IMR-90 (cell line): ENCODE data around the gene RBBP4. TPM values are rescaled to one million over a fixed set of nuclear protein-coding genes. Genes with fewer than 3 reads are reported as not detected.

Source experiments
- ATAC-seq: fragments of 200-7000 bp; cut with Tn5 transposase; 2 replicates; pipeline ENCODE4 v1.9.1; 2020; ENCODE audit warnings: low read depth, mild to moderate bottlenecking, moderate library complexity
- BruUV-seq: library from RNA; stranded (reverse); fragments of 400-500 nt; replicated peaks from 2 replicates; lab custom pipeline; 2021; lab: Mats Ljungman, UMichigan
- CTCF ChIA-PET: fragments of 300-600 bp; formaldehyde crosslinking; extraction: SDS; loops from one replicate; lab custom pipeline; 2021; ENCODE audit warnings: antibody characterized with exemption; lab: Yijun Ruan, JAX
- POLR2A ChIA-PET: fragments of 300-600 bp; sonication (Branson Sonifier 250); formaldehyde crosslinking; loops from one replicate; lab custom pipeline; 2022; ENCODE audit warnings: antibody characterized with exemption; ENCODE audit not compliant: unreplicated experiment; lab: Charles Lee
- DNase-seq: peaks from one replicate; pipeline ENCODE4 v3.0.0; 2013
- H2AFZ ChIP-seq: replicated peaks from 2 replicates; pipeline ENCODE3; 2013; ENCODE audit warnings: low read length, mild to moderate bottlenecking; ENCODE audit not compliant: poor library complexity
- H2AK5ac ChIP-seq: 2 replicates; pipeline ENCODE4 v1.6.1; 2013; ENCODE audit warnings: low read depth, low read length, inconsistent platforms
- H2AK9ac ChIP-seq: replicated peaks from 2 replicates; pipeline ENCODE3; 2013; ENCODE audit warnings: mild to moderate bottlenecking, low read depth, low read length, moderate library complexity; ENCODE audit not compliant: poor library complexity
- H2BK120ac ChIP-seq: 2 replicates; pipeline ENCODE4 v1.6.1; 2013; ENCODE audit warnings: low read depth, low read length, inconsistent platforms
- H2BK15ac ChIP-seq: 3 replicates; pipeline ENCODE4 v1.6.1; 2013; ENCODE audit warnings: low read depth, low read length, inconsistent platforms
- H2BK20ac ChIP-seq: 2 replicates; pipeline ENCODE4 v1.6.1; 2013; ENCODE audit warnings: low read depth, mild to moderate bottlenecking, inconsistent platforms, low read length, moderate library complexity
- H2BK5ac ChIP-seq: 2 replicates; pipeline ENCODE4 v1.6.1; 2013; ENCODE audit warnings: mild to moderate bottlenecking, low read depth, low read length, inconsistent platforms; ENCODE audit not compliant: poor library complexity, severe bottlenecking
- H3K14ac ChIP-seq: replicated peaks from 2 replicates; pipeline ENCODE4 v1.6.1; 2013; ENCODE audit warnings: low read depth, low read length, inconsistent platforms
- H3K18ac ChIP-seq: 2 replicates; pipeline ENCODE4 v1.6.1; 2013; ENCODE audit warnings: low read depth, low read length, control low read depth
- H3K23ac ChIP-seq: 2 replicates; pipeline ENCODE4 v1.6.1; 2013; ENCODE audit warnings: low read depth, low read length, inconsistent platforms
- H3K27ac ChIP-seq: 2 replicates; pipeline ENCODE4 v1.5.1; 2013; ENCODE audit warnings: mild to moderate bottlenecking, control low read depth, low read length; ENCODE audit not compliant: insufficient read depth
- H3K27me3 ChIP-seq: 2 replicates; pipeline ENCODE4 v1.6.1; 2013; ENCODE audit warnings: low read length; ENCODE audit not compliant: control insufficient read depth, insufficient read depth
- H3K36me3 ChIP-seq: 2 replicates; pipeline ENCODE4 v1.6.1; 2013; ENCODE audit warnings: low read length, mixed read lengths; ENCODE audit not compliant: control insufficient read depth, insufficient read depth
- H3K4ac ChIP-seq: 2 replicates; pipeline ENCODE4 v1.6.1; 2013; ENCODE audit warnings: low read depth, low read length, inconsistent platforms
- H3K4me1 ChIP-seq: 2 replicates; pipeline ENCODE4 v1.6.1; 2013; ENCODE audit warnings: low read length, mixed read lengths; ENCODE audit not compliant: control insufficient read depth, insufficient read depth
- H3K4me2 ChIP-seq: 2 replicates; pipeline ENCODE4 v1.6.1; 2013; ENCODE audit warnings: low read depth, mild to moderate bottlenecking, control low read depth, low read length, moderate library complexity
- H3K4me3 ChIP-seq: 2 replicates; pipeline ENCODE4 v1.5.1; 2013; ENCODE audit warnings: low read depth, mild to moderate bottlenecking, control low read depth, low read length, moderate library complexity; ENCODE audit not compliant: insufficient read depth
- H3K56ac ChIP-seq: 2 replicates; pipeline ENCODE4 v1.6.1; 2013; ENCODE audit warnings: low read length, inconsistent platforms; ENCODE audit not compliant: insufficient read depth; ENCODE audit errors: extremely low read depth
- H3K79me1 ChIP-seq, 2 experiments: 2 replicates each; pipeline ENCODE4 v1.6.1; 2013; ENCODE audit warnings: low read length in 2 of 2, inconsistent platforms in 1 of 2, low read depth in 1 of 2
- H3K9ac ChIP-seq: 2 replicates; pipeline ENCODE4 v1.6.1; 2013; ENCODE audit warnings: low read depth, low read length, control low read depth
- H3K9me1 ChIP-seq: 2 replicates; pipeline ENCODE4 v1.6.1; 2013; ENCODE audit warnings: low read length, inconsistent platforms; ENCODE audit not compliant: insufficient read depth
- H3K9me3 ChIP-seq: 2 replicates; pipeline ENCODE4 v1.6.1; 2013; ENCODE audit warnings: low read length; ENCODE audit not compliant: control insufficient read depth, insufficient read depth
- H4K20me1 ChIP-seq: 2 replicates; pipeline ENCODE4 v1.6.1; 2013; ENCODE audit warnings: low read length, inconsistent platforms; ENCODE audit not compliant: insufficient read depth
- H4K5ac ChIP-seq: 2 replicates; pipeline ENCODE4 v1.6.1; 2013; ENCODE audit warnings: mild to moderate bottlenecking, low read depth, low read length, control low read depth
- H4K8ac ChIP-seq, 2 experiments: 2 replicates each; pipeline ENCODE4 v1.6.1; 2013; ENCODE audit warnings: low read depth in 2 of 2, low read length in 2 of 2, control low read depth in 1 of 2, inconsistent platforms in 1 of 2
- H4K91ac ChIP-seq: 2 replicates; pipeline ENCODE4 v1.6.1; 2013; ENCODE audit warnings: low read depth, low read length, inconsistent platforms; ENCODE audit not compliant: insufficient read depth
- BHLHE40 ChIP-seq: fragments of 150-350 bp; IDR thresholded peaks from 2 replicates; pipeline ENCODE4 v1.6.1; 2016; ENCODE audit warnings: mild to moderate bottlenecking, low read depth, low read length
- CEBPB ChIP-seq: IDR thresholded peaks from 2 replicates; pipeline ENCODE4 v1.6.1; 2012; ENCODE audit warnings: low read depth, low read length, improper control_type of control experiment
- CHD1 ChIP-seq: IDR thresholded peaks from 2 replicates; pipeline ENCODE4 v1.6.1; 2012; ENCODE audit warnings: low read depth, low read length, improper control_type of control experiment
- CTCF ChIP-seq: conservative IDR thresholded peaks from 2 replicates; pipeline ENCODE4 v1.5.1; 2012; ENCODE audit warnings: mild to moderate bottlenecking, low read depth, low read length, improper control_type of control experiment
- FOS ChIP-seq: fragments of 150-350 bp; IDR thresholded peaks from 2 replicates; pipeline ENCODE4 v1.6.1; 2016; ENCODE audit warnings: low read depth, low read length
- MAFK ChIP-seq: IDR thresholded peaks from 2 replicates; pipeline ENCODE4 v1.6.1; 2012; ENCODE audit warnings: low read depth, low read length, improper control_type of control experiment
- MAZ ChIP-seq: IDR thresholded peaks from 2 replicates; pipeline ENCODE4 v1.6.1; 2012; ENCODE audit warnings: low read depth, mild to moderate bottlenecking, low read length, improper control_type of control experiment, moderate library complexity, borderline replicate concordance
- MXI1 ChIP-seq: IDR thresholded peaks from 2 replicates; pipeline ENCODE4 v1.6.1; 2012; ENCODE audit warnings: low read depth, mild to moderate bottlenecking, low read length, moderate library complexity, borderline replicate concordance
- NFE2L2 ChIP-seq: fragments of 150-350 bp; IDR thresholded peaks from 2 replicates; pipeline ENCODE4 v1.6.1; 2016; ENCODE audit warnings: low read depth, mild to moderate bottlenecking, low read length
- RAD21 ChIP-seq: IDR thresholded peaks from 2 replicates; pipeline ENCODE4 v1.6.1; 2012; ENCODE audit warnings: low read length, improper control_type of control experiment
- RCOR1 ChIP-seq: IDR thresholded peaks from 2 replicates; pipeline ENCODE4 v1.6.1; 2012; ENCODE audit warnings: mild to moderate bottlenecking, low read length, improper control_type of control experiment; ENCODE audit not compliant: insufficient replicate concordance
- WGBS, 2 experiments: methylation state at CpG; one replicate each; pipeline versions ENCODE4 v1.1.5 to v1.1.7; 2013; ENCODE audit warnings: missing lambda C conversion rate in 2 of 2; ENCODE audit not compliant: insufficient read length in 1 of 2; ENCODE audit errors: extremely low coverage in 2 of 2; 5-methylcytosine and 5-hydroxymethylcytosine counted together
- dilution Hi-C: fragments of 300-500 bp; cut with HindIII; formaldehyde crosslinking; loops from one replicate; pipeline ENCODE4 v1.14.3; 2018; ENCODE audit warnings: low sequenced_read_pairs; ENCODE audit not compliant: unreplicated experiment
- in situ Hi-C: fragments of 300-500 bp; cut with MboI; formaldehyde crosslinking; loops from 3 replicates; pipeline ENCODE4 v1.14.3; 2019; ENCODE audit warnings: low sequenced_read_pairs, inconsistent platforms, mixed read lengths
- intact Hi-C: fragments of 100-400 bp; cut with micrococcal nuclease; formaldehyde crosslinking; loops from 2 replicates; pipeline ENCODE4 v1.10.0; 2022
- polyA plus RNA-seq, 3 experiments: library from polyadenylated mRNA; depleted of rRNA; stranded (reverse); fragments of >200 nt; gene quantifications; 2 replicates each; pipeline ENCODE4 v1.2.3, GENCODE V29; 2012; ENCODE audit warnings: low replicate concordance in 1 of 3
- total RNA-seq: library from RNA; depleted of rRNA; stranded (reverse); fragments of >200 nt; gene quantifications from 2 replicates; pipeline ENCODE4 v1.2.3, GENCODE V29; 2012
- TF ChIP-seq, protein P1 (sequence below): fragments of 150-350 bp; IDR thresholded peaks from 2 replicates; pipeline ENCODE4 v1.6.1; 2016; ENCODE audit warnings: low read depth, mild to moderate bottlenecking, low read length, moderate library complexity, borderline replicate concordance

The RBBP4 gene
- total and polyA plus RNA-seq, 2 of the 4 experiments (the other 2 are of a cell fraction): 82.9 to 161 TPM

DNA sequence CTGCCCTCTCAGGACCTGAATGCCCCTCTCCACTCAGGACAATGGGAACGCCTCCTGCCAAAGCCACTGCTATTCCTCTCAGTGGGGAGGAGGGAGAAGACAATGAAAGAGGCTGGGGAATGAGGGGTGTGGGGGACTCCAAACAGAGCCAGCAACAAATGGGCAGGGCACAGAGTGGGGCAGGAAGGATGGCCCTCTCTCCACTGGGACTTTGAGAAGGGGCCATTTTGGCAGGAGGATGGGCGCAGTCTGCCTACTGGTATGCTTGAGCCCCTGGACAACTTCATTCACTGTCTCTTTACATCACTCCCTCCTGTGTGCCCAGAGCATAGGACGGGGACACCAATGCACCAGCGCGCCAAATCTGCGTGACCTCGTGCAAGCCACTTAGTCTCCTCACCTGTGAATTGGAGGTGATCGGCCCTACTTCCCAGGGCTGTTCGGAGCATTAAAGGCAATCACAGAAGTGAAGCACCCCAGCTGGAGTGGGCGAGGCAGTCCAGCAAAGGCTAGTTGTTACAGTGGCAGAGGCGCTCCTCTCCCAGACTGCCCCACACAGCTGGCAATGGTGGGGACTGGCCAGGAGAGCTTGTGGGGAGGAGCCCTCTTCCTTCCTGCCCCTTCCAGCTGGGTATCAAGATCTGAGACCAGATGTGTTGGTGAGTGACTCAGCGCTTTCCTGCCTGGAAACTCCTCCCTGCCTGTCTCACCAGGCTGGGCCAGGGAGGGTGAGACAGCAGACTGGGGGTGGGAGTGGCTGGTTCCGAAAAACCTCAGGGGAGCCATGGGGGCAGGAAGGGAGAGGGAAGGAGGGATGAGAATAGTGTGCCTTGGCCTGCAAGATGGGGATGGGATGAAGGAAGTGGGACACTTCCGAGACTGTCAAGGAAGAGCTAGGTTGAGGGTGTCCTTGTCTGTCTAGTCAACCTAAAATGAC is 73.9 kb downstream of the RBBP4 start:
- peak overlapping the region; percentile 54 for H2BK5ac ChIP-seq
- H3K4me2 ChIP-seq: peak overlapping the region; percentile 41
- no peak overlapping the region for H3K56ac ChIP-seq
- POLR2A ChIA-PET: no interaction called here
- peak overlapping the region; percentile 95 for H4K91ac ChIP-seq
- peak overlapping the region; percentile 79 to 89 for H4K8ac ChIP-seq
- no peaks in the 10 kb centered on the region for H3K79me1 ChIP-seq
- H3K9ac ChIP-seq: no peak overlapping the region
- peak overlapping the region; percentile 89; the same call in 2 of the 3 replicates for H2BK15ac ChIP-seq
- peak; percentile 96 for DNase-seq
- ATAC-seq: peak; percentile 99
- no peaks in the 10 kb centered on the region for H3K36me3 ChIP-seq
- peak overlapping the region; percentile 80 for H2AK9ac ChIP-seq
- peak overlapping the region; percentile 95 for H3K4ac ChIP-seq
- H4K20me1 ChIP-seq: no peaks in the 10 kb centered on the region
- peak overlapping the region; percentile 87 for H2BK120ac ChIP-seq
- dilution Hi-C loops (no loop called here), in situ Hi-C loops (no loop called here), intact Hi-C loops (no loop called here)
- CTCF ChIA-PET: interaction anchor here (1.1 kb wide), 1 partner anchor 13 kb away, joined by 10 read pairs; no protein-coding TSS in a partner anchor
- peak overlapping the region; percentile 73 for H3K14ac ChIP-seq
- H3K27ac ChIP-seq: peak overlapping the region; percentile 53
- H3K27me3 ChIP-seq: no peaks in the 10 kb centered on the region
- peak overlapping the region; percentile 92 for H2BK20ac ChIP-seq
- peak overlapping the region; percentile 80 for H2AFZ ChIP-seq
- peak overlapping the region; percentile 92 for H2AK5ac ChIP-seq
- peak; percentile 60 for TF ChIP-seq FOS
- peak; percentile 84 for TF ChIP-seq MAFK
- no peak for TF ChIP-seq CHD1
- TF ChIP-seq RAD21: no peak
- 0 out of 2 replicates have a peak, but pooled peaks have one; percentile 29 for TF ChIP-seq MXI1
- peak; percentile 38 for TF ChIP-seq RCOR1
- TF ChIP-seq BHLHE40: no peak
- peak; percentile 99 for TF ChIP-seq NFE2L2
- no peak for TF ChIP-seq CEBPB
- TF ChIP-seq CTCF: no peak
- peak; percentile 92 for TF ChIP-seq MAZ
- TF ChIP-seq, protein P1, sequence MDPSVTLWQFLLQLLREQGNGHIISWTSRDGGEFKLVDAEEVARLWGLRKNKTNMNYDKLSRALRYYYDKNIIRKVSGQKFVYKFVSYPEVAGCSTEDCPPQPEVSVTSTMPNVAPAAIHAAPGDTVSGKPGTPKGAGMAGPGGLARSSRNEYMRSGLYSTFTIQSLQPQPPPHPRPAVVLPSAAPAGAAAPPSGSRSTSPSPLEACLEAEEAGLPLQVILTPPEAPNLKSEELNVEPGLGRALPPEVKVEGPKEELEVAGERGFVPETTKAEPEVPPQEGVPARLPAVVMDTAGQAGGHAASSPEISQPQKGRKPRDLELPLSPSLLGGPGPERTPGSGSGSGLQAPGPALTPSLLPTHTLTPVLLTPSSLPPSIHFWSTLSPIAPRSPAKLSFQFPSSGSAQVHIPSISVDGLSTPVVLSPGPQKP: no peak
- 78% methylated on average over 8 of the region's 14 CpGs; no CpG with 5 or more reads in 1 of the 2 experiments for WGBS, 2 experiments
- H3K9me3 ChIP-seq: no peaks in the 10 kb centered on the region
- H3K23ac ChIP-seq: peak overlapping the region; percentile 77
- H3K9me1 ChIP-seq: peaks cover 12% of the 10 kb centered on the region
- H3K4me1 ChIP-seq: peaks cover 10% of the 10 kb centered on the region
- H3K4me3 ChIP-seq: no peak overlapping the region
- H4K5ac ChIP-seq: peak overlapping the region; percentile 89
- no TSS peak for BruUV-seq
- H3K18ac ChIP-seq: peak overlapping the region; percentile 92
